HEK293T (cell line): Measurements from ENCODE around the gene ZFP42.

Experiments used
- ARNT ChIP-seq: fragments of 450-650 bp; IDR thresholded peaks from 2 replicates; pipeline ENCODE4 v1.6.1; 2017; ENCODE audit warnings: mild to moderate bottlenecking
- BHLHE40 ChIP-seq: fragments of 450-650 bp; IDR thresholded peaks from 2 replicates; pipeline ENCODE4 v1.6.1; 2016; ENCODE audit warnings: mild to moderate bottlenecking, moderate library complexity, borderline replicate concordance
- CTBP1 ChIP-seq: fragments of 450-650 bp; IDR thresholded peaks from 2 replicates; pipeline ENCODE4 v1.6.1; 2016; ENCODE audit warnings: borderline replicate concordance
- FOXK2 ChIP-seq: fragments of 450-650 bp; IDR thresholded peaks from 2 replicates; pipeline ENCODE4 v1.6.1; 2016; ENCODE audit warnings: mild to moderate bottlenecking
- HDGF ChIP-seq: fragments of 450-650 bp; IDR thresholded peaks from 2 replicates; pipeline ENCODE4 v1.6.1; 2017; ENCODE audit warnings: antibody characterized with exemption, borderline replicate concordance
- NFRKB ChIP-seq: fragments of 450-650 bp; IDR thresholded peaks from 2 replicates; pipeline ENCODE4 v1.6.1; 2016; ENCODE audit warnings: mild to moderate bottlenecking, moderate library complexity
- SUZ12 ChIP-seq: fragments of 450-650 bp; IDR thresholded peaks from 2 replicates; pipeline ENCODE4 v1.6.1; 2016; ENCODE audit warnings: mild to moderate bottlenecking

DNA sequence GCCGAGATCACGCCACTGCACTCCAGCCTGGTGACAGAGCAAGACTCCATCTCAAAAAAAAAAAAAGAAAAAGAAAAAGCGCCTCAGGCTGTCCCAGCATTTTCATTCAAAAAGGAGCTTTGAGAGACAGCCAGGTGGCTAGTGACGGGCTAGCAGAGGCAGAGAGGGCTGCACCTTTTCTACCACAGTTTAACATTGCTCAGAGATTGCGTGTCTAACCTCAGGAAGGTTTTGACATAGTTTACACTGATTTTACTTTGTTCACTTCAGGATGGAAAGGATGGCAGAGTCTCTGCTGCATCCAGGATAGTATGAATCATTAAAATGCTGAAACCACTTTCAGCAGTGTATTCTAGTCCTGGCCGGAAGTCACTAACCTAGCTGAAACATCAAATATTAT is 28.1 kb downstream of the ZFP42 start:
- no peak for TF ChIP-seq NFRKB
- no peak for TF ChIP-seq ARNT
- no peak for TF ChIP-seq CTBP1
- TF ChIP-seq HDGF, result no peak
- no peak for TF ChIP-seq SUZ12
- TF ChIP-seq BHLHE40, result no peak
- no peak for TF ChIP-seq FOXK2
